Measurements from ENCODE around the gene ROR1.
"Not testable (repeated sequence)": the region's sequence is repeated elsewhere in the genome, so short reads cannot be mapped to it uniquely, and the experiment has no call there.

ROR1 gene

DNA sequence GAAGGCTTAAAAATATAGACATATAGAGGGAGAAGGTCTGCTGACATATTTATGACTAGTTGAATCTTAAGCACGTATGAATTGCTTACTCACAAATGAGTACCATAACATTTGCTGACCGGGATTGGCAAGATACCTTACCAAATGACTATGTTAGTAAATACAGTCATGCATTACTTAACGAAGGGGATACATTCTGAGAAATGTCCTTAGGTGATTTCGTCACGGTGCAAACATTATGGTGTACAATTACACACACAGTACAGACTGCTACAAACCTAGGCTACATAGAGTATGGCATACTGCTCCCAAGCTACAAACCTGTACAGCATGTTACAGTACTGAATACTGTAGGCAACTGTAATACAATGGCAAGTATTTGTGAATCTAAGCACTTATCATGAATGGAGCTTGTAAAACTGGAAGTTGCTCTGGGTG lies 410.2 kb downstream of the ROR1 start:
- no peak for DNase-seq (ENCODE audit: low read depth in 2 of 2)

DNA sequence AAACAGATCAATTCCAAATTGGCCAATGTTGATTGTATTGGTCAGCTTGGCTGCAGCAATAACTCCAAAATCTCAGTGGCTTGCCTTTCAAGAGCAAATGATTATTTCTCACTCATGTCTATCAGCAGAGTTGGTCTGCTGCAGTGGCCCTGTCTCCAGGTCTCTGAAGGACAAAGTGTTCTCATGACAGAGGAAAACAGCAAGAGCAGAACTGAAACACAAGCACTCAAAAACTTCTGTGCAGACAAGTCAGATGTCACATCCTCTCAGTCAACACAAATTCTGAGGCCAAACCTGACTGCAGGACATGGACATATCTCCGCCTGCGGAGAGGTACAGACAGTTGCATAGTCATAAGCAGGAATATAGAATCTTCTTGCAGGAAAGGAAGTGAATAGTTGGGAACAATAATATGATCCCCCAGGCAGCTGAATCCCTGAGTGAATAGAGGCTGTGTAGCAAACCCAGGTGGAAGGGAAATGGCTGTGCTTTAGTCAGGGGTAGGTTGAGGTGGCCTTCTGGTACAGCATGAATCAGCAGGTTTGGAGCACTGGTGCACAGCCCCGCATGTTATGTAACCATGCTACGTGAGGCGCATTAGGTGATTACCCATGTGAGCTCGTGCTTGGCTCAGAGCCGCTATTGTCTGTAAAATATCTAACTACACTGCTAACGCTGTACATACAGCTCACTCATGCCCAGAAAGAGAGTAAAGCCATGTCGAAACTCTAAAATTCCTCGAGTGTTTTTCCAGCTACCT lies 412.5 kb downstream of the ROR1 start:
- DNase-seq (ENCODE audit: low read depth in 2 of 2), result no peak

DNA sequence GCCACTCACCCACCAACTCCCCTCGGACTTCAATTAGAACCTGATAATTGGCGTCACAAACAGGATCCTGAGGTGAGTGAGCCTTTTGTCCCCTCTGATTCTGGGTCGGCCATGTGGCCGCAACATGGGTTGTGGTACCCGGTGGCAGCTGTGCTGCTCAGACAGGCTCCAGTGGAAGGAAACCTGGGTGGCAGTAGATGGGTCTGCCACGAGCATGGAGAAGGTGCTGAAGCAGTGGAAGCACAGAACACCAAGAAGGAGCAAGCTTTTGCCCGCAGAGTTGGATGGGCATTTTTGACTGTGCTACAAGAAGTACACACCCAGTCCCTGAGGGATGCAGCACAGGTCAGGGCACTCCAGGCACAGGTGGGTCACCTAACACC lies 413.1 kb downstream of the ROR1 start:
- no peak for DNase-seq (ENCODE audit: low read depth in 2 of 2)

DNA sequence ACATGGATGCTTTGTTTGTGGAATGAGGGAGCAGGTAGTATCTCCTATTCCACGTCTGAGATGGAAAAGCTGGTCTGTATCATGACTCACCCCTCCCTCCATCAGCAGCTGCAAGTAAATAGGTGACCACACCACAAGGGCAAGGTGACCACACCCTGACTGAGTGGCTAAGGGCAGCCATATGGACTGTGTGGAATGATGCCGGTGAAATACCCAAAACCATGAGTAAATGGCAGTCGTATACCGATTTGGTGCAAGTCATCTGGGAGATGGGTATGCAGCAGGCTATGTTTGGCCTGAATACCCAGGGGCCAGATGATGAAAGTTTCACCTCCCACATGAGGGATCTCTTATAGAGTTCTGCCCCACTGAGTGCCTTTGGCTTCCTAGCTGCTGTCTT lies 413.8 kb downstream of the ROR1 start:
- no peak for DNase-seq (ENCODE audit: low read depth in 2 of 2)

DNA sequence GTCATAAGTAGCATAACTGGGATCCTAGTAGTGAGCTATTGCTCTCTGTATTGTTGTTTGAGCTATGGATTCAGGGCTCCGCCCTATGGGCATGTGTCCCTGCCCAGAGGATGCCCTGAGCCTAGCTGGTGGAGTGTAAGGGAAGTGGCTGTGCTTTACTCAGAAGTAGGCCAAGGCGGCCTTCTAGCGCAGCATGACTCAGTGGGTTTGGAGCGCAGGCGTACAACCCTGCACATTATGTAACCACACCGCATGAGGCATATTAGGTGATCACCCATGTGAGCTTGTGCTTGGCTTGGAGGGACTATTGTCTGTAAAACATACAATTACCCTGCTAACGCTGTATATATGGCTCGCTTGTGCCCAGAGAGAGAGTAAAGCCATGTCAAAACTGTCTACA lies 418.5 kb downstream of the ROR1 start:
- no peak for DNase-seq (ENCODE audit: low read depth in 2 of 2)

DNA sequence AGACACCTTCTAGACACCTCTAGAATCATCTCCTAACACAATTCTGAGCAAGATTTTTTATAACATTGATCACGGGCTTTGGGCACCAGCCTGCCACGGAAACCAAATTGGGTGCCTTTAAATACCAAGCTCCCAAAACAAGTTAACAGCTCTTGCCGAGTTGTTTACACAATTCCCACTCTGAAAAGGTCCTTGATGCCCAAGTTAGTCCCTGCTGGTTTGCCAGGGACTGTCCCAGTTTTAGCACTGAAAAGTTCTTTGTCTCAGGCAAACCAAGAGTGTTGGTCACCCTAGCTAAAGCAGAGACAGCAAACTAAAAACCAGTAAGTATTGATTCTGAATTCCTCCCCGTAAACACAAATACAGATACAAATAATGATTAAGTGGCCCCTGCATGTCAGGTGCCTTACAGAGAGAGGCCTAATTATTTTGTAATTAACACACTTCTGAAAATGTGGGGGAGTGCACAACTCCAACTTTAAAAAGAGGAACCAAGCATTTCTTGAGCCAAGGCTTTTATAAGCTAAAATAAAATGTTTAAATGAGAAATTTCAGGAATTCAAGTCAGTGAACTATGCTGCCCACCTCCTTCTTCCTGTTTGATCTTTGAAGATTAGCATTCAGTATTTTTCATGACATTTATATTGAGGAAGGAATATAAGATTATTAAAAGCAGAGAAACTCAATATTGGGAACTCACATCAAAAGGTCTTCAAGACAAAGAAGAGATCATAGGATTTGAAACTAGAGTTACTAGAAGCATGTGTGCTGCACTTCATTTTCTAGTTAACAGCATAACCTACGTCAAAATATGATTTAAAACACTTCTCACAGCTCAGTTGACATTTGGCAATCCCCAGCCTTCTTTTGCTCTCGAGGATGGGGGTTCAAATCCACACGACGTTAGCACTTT lies 420.6 kb downstream of the ROR1 start:
- DNase-seq (ENCODE audit: low read depth in 2 of 2), result no peak

DNA sequence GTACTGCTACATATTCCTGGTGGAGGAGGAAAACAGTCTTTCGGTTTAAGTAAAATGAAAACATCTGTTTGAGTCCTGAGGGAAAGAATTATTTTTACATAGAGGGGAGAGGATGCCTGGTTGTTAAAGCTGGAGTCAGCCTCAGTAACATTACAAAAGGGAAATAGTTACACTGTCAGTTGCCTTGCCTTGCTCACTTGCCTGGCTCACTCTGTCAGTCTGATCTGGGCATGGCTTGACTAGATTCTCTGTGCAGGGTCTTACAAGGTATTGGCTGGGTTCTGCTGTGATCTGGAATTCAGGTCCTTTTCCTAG lies 421.2 kb downstream of the ROR1 start:
- no peak for DNase-seq (ENCODE audit: low read depth in 2 of 2)

DNA sequence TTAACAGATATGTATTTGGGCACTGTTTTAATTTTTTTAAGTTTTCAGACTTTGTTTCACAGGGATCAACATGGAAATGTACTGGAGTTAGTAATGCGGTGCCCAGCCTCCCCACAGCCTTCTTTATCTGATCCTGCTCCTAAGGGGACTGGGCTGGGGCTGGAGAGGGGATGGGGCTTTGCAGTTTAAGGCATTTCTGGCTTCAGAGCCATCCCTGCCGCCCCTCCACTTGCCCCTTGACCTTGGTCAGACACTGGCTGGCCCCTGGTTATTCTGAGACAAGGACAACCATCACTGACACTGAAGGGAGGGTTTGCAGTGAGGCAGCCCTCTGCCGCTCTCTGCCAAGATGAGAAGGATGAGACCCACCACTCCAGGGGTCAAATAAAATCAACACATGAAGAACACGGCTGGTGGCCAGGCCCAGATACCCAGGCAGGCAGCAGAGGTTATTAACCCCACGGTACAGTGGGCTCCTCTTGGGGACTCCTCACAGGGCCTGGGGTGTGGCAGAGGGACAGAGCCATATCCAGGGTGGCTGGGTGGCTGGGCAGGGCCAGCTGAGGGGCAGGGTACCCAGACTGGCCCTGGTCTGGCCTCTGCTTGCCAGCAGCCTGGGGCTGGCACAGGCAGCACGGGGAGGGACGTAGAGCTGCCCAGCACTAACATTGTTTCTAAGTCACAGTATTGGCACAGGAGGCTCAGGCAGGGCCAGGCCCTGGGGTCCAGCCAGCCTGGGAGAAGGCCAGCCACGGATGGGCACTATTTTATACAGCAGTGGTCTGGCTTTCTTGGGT lies 422.5 kb downstream of the ROR1 start:
- DNase-seq (ENCODE audit: low read depth in 2 of 2), result no peak

DNA sequence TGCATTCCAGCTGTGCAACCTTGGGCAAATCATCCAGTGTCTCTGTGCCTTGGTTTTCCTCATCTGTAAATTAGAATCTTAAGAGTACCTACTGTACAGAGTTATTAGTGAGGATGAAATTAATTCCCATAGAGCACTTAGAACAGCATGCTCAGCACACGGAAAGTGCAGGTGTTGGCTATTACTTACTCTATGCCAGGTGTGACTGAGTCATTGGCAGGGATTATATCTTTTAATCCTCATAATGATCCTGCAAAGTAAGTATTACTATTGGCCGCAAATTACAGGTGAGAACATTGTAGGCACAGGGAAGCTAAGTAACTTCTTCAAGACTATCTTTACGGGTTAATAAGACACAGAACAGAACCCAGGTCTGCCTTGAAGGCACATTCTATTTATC lies 423.3 kb downstream of the ROR1 start:
- no peak for DNase-seq (ENCODE audit: low read depth in 2 of 2)

DNA sequence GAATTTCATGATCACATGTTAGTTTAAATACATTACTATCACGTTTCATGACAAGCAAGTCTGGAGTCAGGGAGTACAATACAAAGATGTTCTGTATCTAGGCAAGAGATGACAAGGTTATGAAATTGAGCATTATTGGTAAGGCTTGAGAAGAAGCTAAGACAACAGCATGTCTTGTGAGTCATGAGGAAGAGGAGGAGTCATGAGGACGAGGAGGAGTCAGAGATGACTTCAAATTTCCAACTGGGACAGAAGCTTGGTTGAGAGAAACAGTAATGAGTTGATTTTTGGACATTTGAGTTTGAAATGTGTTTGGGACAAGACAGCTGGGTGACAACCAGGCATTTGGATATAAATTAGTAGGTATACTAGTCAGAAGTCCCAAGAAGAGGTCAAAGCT lies 425.3 kb downstream of the ROR1 start:
- DNase-seq (ENCODE audit: low read depth in 2 of 2), result no peak

DNA sequence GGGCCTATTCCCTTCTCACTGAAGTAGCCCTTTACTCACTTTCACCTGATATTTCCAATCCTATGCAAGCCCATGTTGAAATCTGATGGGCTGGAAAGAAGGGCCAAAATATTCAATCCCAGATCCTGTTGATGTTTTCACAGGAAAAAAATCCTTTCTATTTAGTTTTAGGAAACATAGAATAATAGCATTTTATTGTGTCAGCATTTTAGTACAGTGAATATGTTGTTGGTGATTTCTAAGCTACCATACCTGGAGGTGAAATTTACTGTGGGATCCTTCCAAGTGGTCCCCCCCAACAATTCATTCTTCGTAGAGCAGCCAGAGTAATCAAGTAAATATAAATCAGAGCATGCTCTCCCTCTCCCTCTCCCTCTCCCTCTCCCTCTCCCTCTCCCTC lies 426.2 kb downstream of the ROR1 start:
- DNase-seq (ENCODE audit: low read depth in 2 of 2), result no peak

DNA sequence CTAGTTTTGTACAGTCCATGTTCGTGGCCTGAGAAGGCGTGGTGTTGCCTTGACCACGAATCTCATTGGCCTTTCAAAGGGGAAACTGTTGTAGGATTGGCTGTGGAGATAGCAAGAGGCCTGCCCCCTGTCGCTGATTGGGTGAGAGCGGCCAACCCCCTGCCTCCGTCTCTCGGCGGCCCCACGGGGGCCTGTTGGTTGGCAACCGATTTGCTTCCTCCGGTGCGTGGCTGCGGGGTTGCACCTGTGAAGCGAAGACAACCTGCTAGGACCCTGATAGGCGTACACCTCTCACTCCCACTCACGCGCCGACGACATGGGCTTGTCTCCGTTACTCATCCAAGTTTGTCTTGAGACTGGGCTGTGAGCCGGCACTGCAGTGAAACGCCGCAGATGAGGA lies 429.6 kb downstream of the ROR1 start, which contains the start of gene UBE2U:
UBE2U (plus strand) TSS at position 204 of the 400 bp plus-strand sequence. CDS start 428 bp downstream, outside the sequence.
- DNase-seq (ENCODE audit: low read depth in 2 of 2), result no peak

DNA sequence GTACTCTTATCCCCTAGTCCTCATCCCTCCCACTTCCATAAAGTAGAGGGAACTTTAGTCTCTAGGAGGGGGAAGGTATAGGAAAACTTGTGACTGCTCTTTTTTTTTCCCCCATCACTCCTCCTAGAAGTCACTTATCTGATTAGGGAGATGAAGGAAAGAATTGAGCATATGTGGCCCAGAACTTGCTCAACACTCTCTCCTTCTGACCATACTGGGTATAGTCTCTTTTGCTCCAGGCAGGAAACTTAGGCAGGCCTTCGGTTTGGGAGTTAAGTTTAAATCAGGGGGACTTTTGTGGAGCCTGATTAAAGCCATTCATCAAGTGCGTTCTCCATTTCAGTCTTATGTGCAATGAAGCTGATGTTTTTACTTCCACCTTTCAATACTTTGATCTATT lies 435.4 kb downstream of the ROR1 start:
- no peak for DNase-seq (ENCODE audit: low read depth in 2 of 2)

DNA sequence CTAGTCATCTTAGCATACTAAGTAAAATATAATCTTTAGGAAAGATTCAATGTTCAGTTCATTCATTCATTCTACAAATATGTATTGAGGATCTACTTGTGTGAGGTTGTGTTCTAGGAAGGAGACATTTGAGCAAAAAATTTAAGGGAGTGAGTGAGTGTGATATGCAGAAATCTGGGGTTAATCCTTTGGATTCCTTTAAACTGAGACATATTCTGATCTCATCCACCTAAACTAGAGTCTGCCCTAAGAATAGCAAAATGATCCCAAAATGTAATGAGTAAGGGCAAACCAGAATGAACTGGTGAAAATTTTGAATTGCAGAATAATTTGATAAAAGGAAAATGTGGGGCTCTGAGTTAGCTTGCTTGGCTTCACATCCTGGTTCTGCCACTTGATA lies 438.2 kb downstream of the ROR1 start:
- no peak for DNase-seq (ENCODE audit: low read depth in 2 of 2)

DNA sequence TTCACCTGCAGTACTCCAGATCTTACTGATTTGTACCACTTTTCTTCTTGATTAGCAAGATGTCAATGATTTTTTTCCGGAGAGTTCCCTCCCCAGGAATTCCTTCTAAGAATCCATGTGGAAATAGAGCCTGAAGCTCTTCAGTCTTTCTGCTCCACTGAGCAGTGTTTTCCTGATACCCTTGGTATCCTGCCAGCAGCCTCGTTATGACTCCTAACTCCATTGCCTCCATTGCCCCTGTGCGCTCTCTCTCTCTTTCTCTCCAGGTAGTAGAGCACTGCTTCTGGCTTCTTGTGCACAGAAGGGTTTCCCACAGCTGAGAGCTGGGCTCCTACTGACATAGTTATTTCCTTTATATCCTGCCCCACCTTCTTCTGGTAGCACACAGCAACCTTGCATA lies 441.8 kb downstream of the ROR1 start:
- DNase-seq (ENCODE audit: low read depth in 2 of 2), result no peak

DNA sequence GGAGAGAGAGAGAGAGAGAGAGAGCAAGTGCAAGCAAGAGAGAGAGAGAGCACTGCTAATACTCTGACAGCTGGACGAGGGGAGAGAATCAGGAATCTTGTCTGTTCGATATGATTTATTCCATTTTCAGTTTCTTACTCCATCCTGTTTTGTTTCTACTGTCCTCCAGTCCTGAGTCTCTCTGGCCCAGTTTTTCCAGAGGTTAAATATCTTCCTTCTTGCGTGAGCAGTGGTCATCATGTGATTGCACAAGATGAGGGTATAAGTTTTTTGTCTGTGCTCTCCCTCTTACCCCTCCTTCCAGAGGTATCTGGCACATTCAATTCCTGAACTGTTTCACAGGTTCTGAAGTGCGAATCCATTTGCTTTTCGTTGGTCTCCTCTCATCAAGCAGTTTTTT lies 446.4 kb downstream of the ROR1 start:
- no peak for DNase-seq (ENCODE audit: low read depth in 2 of 2)

DNA sequence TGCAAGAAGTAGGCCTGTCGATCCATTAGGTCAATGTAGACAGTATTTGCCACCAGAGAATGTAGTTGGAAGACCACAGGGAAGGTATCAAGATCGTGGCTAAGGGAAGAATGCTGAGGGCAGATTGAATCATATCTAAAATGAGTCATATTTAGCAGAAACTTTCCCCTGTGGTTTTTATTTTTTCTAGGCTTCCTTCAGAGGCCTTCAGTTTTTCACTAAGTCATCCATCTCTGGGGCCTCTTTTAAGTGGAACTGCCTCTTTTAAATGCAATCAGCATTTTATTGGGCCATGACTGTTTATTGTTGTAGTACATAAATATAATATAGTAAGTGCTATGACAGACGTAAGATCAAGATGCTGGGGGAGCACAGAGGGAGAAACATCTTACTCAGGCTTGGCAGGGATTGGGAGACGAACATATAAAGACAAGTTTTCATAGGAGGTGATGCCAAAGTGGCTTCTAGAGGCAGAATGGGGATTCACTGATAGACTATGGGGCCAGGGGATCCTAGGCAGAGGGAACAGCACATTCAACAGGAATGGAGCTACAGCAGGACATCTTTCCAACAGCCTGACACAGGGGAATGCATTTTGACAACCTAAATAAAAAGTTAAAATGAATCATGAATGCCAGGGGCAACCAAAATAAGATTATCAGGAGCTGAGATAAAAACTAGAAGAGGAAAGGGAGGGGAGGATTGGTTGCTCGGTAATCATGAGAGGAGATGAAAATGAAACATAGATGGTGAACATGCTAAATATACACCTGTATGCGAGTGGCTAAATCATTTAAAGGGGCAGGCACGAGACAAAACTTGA lies 449.7 kb downstream of the ROR1 start:
- no peak for DNase-seq (ENCODE audit: low read depth in 2 of 2)

DNA sequence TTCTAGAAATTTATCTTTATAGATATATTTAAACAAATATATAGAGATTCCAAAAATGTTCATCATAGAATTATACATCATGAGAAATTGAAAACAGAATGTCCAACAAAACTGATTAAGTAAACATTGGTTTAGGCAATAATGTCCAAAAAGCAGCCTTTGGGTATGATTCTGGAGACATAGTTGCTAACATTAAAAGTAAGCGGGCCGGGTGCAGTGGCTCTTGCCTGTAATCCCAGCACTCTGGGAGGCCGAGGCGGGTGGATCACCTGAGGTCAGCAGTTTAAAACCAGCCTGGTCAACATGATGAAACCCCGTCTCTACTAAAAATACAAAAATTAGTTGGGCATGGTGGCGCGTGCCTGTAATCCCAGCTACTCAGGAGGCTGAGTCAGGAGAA lies 450.4 kb downstream of the ROR1 start:
- DNase-seq (ENCODE audit: low read depth in 2 of 2), result not testable (repeated sequence)

DNA sequence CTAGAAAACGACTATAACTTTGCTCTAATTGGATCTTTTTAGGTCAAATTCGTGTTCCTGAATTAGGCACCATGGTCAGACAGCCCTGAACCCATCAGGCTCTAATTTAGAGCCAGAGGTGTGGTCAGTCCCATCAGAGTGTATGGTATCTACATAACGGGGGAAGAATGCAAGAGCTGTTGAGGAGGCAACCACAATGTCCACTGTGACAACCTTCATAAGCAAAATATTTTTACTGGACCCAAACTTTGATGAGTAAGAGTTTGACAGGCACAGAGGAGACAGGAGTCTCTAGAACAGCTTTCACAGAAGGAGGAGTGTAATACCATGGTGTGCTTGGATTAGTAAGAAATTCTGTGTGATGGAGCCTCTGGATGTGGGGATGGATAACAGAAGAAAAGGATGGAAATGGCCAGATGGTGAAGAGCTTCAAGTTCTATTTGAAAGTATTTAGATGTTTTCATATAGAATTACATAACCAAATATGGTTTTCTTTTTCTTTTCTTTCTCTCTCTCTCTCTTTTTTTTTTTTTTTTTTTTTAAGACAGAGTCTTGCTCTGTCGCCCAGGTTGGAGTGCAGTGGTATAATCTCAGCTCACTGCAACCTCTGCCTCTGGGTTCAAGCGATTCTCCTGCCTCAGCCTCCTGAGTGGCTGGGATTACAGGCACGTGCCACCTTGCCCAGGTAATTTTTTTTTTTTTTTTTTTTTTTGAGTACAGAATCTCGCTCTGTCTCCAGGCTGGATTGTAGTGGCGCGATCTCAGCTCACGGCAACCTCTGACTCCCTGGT lies 454.5 kb downstream of the ROR1 start:
- no peak for DNase-seq (ENCODE audit: low read depth in 2 of 2)

DNA sequence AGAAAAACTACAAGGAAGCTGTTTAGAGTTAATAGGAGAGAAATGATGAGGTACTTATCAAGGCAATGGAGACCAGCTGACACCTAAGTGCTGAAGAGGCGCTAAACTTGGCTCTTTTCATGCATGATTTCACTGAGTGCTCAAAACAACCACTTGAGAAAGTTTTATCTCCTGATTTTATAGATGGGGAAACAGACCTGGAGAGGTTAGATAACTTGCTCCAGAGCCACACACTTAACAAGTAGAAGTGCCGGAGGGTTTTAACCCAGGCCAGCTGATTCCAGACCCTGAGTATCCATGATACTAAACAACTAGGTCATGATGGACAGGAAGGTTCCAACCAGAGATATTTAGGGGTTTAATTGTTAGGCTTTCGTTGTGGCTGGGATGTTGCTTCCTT lies 455.5 kb downstream of the ROR1 start:
- no peak for DNase-seq (ENCODE audit: low read depth in 2 of 2)

Measured in stimulated activated CD8-positive, alpha-beta memory T cell treated with anti-CD3 and anti-CD28 coated beads, Interleukin-15, amount 100 ng/mL, for 4 hours (primary cell).